Choroid plexus epithelial cell (primary cell): Measurements from ENCODE around the gene CDHR5.
A peak's percentile ranks its signal among the peaks of the same experiment; 100 is the strongest.

Source experiments
- DNase-seq: peaks from one replicate; pipeline ENCODE4 v3.0.0-alpha.2; 2010; ENCODE audit warnings: low read depth
- H3K4me3 ChIP-seq: 2 replicates; pipeline ENCODE4 v1.5.1; 2011; ENCODE audit warnings: low read depth, mild to moderate bottlenecking, control low read depth, low read length, moderate library complexity
- TF ChIP-seq, protein P1 (sequence below): conservative IDR thresholded peaks from 2 replicates; pipeline ENCODE4 v1.5.1; 2011; ENCODE audit warnings: low read depth, mild to moderate bottlenecking, control low read depth, inconsistent platforms, low read length, moderate library complexity

CDHR5 gene

DNA sequence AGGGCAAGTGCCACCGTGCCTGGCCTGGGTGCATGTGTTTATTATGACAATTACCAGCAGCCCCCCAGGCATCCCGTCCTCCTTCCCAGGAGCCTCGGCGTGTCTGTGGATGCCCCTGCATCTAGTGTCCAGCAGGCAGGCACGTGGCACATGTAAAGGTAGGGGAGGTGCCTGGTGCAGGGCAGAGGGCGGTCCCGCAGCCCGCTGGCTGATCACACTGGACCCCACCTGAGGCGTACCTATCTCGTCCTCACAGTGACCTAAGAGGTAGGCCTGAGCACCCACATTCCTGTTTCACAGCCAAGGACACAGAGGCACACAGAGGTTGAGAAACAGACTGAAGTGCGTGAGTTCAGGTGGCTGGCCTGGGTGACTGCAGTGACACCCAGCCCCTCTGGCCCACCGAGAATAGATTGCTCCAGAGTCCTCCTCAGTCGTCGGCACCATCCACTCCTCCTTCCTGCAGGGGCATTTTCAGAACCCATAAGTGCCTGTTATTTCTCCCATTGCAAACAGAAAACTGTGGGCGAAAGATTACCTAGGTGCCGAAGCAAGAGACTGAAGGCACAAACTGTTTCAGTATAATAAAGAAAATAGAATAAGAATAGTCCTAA, 51.5 kb downstream of the CDHR5 start:
- no peak for DNase-seq
- no peak overlapping the region for H3K4me3 ChIP-seq
- TF ChIP-seq, protein P1, sequence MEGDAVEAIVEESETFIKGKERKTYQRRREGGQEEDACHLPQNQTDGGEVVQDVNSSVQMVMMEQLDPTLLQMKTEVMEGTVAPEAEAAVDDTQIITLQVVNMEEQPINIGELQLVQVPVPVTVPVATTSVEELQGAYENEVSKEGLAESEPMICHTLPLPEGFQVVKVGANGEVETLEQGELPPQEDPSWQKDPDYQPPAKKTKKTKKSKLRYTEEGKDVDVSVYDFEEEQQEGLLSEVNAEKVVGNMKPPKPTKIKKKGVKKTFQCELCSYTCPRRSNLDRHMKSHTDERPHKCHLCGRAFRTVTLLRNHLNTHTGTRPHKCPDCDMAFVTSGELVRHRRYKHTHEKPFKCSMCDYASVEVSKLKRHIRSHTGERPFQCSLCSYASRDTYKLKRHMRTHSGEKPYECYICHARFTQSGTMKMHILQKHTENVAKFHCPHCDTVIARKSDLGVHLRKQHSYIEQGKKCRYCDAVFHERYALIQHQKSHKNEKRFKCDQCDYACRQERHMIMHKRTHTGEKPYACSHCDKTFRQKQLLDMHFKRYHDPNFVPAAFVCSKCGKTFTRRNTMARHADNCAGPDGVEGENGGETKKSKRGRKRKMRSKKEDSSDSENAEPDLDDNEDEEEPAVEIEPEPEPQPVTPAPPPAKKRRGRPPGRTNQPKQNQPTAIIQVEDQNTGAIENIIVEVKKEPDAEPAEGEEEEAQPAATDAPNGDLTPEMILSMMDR = no peak

DNA sequence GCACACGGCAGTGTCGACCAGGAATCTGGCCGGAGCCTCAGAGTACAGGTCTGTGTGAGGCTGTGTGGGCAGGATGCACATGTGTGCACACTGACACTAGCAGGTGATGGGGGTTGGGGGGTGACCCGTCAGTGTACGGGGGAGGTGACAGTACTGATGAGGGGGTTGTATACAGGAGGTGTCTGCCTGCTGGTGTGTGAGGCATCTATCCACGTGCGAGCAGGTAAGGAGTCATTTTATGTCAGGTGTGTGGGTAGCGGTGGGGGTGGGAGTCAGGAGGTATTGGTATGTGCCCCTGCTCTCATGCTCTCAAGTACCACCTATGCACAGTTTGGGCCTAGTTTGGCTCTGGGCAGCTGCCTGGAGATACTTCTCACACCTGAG, 53.0 kb downstream of the CDHR5 start:
- DNase-seq = no peak
- no peak overlapping the region for H3K4me3 ChIP-seq
- TF ChIP-seq, protein P1 = no peak

DNA sequence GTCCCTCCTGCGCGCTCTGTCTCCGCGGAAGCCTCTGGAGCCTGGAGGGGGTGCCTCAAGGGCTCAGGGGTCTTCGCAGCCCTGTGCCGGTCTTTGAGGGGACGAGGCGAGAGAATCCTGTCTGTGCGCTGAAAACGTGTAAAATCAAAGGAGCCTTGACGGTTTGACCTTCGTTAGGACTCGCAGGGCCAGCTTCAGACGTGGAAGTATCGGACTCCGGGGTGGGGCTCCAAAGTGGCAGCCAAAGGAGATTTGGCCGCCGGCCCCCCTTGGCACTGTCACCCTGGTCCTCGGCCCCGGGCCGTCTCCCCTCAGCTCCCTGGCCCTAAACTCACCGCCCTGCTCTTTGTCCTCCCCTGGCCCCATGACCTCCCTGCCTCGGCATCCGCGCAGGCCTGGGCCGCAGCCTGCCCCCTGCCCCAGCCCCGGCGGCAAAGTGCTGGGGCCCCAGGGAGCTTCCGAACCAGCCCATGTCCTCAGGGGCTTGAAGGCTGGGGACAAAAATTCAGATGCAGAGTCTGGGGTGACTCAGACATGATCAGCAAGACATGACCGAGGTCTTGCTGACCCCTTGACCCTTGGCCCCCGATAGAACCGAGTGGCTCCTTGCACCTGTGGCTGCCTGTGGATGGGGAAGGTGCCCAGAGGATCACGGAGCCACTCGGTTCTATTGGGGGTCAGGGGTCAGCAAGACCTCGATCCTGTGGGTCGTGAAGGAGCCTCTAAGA, 55.4 kb downstream of the CDHR5 start:
- peak overlapping the region; percentile 55 for H3K4me3 ChIP-seq
- TF ChIP-seq, protein P1 = no peak
- no peak for DNase-seq

GRCh38 chr11:568306-569157, 56.2 kb downstream of the CDHR5 start:
- peak overlapping the region; percentile 64 for H3K4me3 ChIP-seq
- DNase-seq = peak; percentile 86
- TF ChIP-seq, protein P1 = no peak

GRCh38 chr11:567629-568292, 57.0 kb downstream of the CDHR5 start:
- H3K4me3 ChIP-seq = peak overlapping the region; percentile 64
- TF ChIP-seq, protein P1 = no peak
- DNase-seq = no peak

DNA sequence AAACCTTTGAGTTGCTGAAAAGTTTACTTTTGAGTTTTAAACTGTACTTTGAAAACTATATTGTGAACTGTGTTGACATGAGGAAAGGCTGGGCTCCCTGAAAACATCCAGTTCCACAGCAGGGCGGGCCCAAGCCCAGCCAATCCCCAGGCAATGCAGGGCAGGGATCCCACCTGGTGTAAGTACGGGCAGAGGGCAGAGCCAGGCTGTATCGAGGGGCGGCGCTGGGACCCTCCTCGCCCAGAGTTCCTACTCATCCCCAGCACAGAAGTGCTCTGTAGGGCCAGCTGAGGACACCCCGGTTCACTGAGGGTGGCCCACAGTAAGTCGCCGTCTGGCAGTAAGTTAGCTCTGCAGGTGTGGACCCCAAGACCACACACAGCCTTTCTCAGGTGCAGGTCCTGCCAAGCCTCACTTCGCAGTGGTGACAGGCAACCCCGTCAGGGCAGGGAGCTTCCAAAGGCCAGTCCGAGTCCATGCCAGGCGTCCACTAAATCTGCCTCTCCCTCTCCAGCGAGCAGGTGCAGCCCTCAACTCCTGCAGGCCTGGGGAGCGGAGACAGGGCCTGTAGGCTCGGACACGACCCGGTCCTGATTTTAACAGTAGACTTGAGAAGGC, 57.6 kb downstream of the CDHR5 start:
- H3K4me3 ChIP-seq = peak overlapping the region; percentile 64
- no peak for DNase-seq

More for the DNA sequence above, 57.6 kb downstream of the CDHR5 start:
- TF ChIP-seq, protein P1 = no peak
